ENCODE results near the gene GAS2L1.

The GAS2L1 gene

GRCh38 chr22:29267462-29267857, 39.0 kb upstream of the GAS2L1 start:
- Histone ChIP-seq H3K36me3 (peaks cover 66% of the 10 kb centered on the region), H3K9me3 (no peaks in the 10 kb centered on the region), H3K27me3 (no peaks in the 10 kb centered on the region), H3K4me1 (no peaks in the 10 kb centered on the region; the same call in 1 of the 2 replicates), H3K4me3 (ENCODE audit: low read depth, low read length) (peak overlapping the region; percentile 97)
- TF ChIP-seq CTCF (IDR thresholded peaks at IDR 0.05; ENCODE audit: low read depth, low read length), result no peak
- no peak for DNase-seq

- Histone ChIP-seq H3K27me3 (no peaks in the 10 kb centered on the region), H3K4me1 (no peaks in the 10 kb centered on the region; the same call in 1 of the 2 replicates), H3K36me3 (peaks cover 71% of the 10 kb centered on the region), H3K9me3 (no peaks in the 10 kb centered on the region), H3K4me3 (ENCODE audit: low read depth, low read length) (peak within 1 kb of the TSS; percentile 97)
- no peak for TF ChIP-seq CTCF (IDR thresholded peaks at IDR 0.05; ENCODE audit: low read depth, low read length)
- DNase-seq, result peak; percentile 98
Observed at GRCh38 chr22:29267858-29268510, 38.5 kb upstream of the GAS2L1 start, which contains the start of the genes EWSR1 and RHBDD3. Gene EWSR1 (plus strand): TSS chr22:29268268. CDS start chr22:29268337, 69 bp downstream. Gene RHBDD3 (minus strand): TSS chr22:29267981. CDS start chr22:29265626, 2,355 bp downstream.

- Histone ChIP-seq H3K9me3 (no peaks in the 10 kb centered on the region), H3K4me1 (no peaks in the 10 kb centered on the region; the same call in 1 of the 2 replicates), H3K36me3 (peaks cover 78% of the 10 kb centered on the region), H3K27me3 (no peaks in the 10 kb centered on the region), H3K4me3 (ENCODE audit: low read depth, low read length) (peak overlapping the region; percentile 97)
- peak; percentile 62 for DNase-seq
- no peak for TF ChIP-seq CTCF (IDR thresholded peaks at IDR 0.05; ENCODE audit: low read depth, low read length)
Observed at GRCh38 chr22:29268511-29269229, 37.8 kb upstream of the GAS2L1 start.

GRCh38 chr22:29269230-29269604, 37.2 kb upstream of the GAS2L1 start:
- Histone ChIP-seq H3K36me3 (peaks cover 79% of the 10 kb centered on the region), H3K9me3 (no peaks in the 10 kb centered on the region), H3K27me3 (no peaks in the 10 kb centered on the region), H3K4me1 (no peaks in the 10 kb centered on the region; the same call in 1 of the 2 replicates), H3K4me3 (ENCODE audit: low read depth, low read length) (peak overlapping the region; percentile 97)
- DNase-seq, result peak; percentile 33
- TF ChIP-seq CTCF (IDR thresholded peaks at IDR 0.05; ENCODE audit: low read depth, low read length), result no peak

- Histone ChIP-seq H3K4me3 (ENCODE audit: low read depth, low read length) (peak overlapping the region; percentile 97), H3K36me3 (peaks cover 79% of the 10 kb centered on the region), H3K27me3 (no peaks in the 10 kb centered on the region), H3K4me1 (no peaks in the 10 kb centered on the region; the same call in 1 of the 2 replicates), H3K9me3 (no peaks in the 10 kb centered on the region)
- TF ChIP-seq CTCF (IDR thresholded peaks at IDR 0.05; ENCODE audit: low read depth, low read length), result no peak
- DNase-seq, result no peak
Observed at GRCh38 chr22:29269731-29270474, 36.5 kb upstream of the GAS2L1 start.

Measured in BE2C (cell line).